Hindlimb muscle (tissue), 1 donor: Measurements from ENCODE around the gene HTRA2. TPM values are rescaled to one million over a fixed set of nuclear protein-coding genes. Genes with fewer than 3 reads are reported as not detected.
"Not testable (repeated sequence)": the region's sequence is repeated elsewhere in the genome, so short reads cannot be mapped to it uniquely, and the experiment has no call there.

Experiments
- DNase-seq: peaks from one replicate; pipeline ENCODE4 v3.0.0-alpha.2; 2013
- polyA plus RNA-seq: library from polyadenylated mRNA; unstranded; fragments of 120-200 nt; gene quantifications from one replicate; pipeline ENCODE4 v1.2.1, GENCODE V29; 2013; ENCODE audit not compliant: insufficient read length

The HTRA2 gene
- polyA plus RNA-seq, 1 donor = 32.9 TPM

DNA sequence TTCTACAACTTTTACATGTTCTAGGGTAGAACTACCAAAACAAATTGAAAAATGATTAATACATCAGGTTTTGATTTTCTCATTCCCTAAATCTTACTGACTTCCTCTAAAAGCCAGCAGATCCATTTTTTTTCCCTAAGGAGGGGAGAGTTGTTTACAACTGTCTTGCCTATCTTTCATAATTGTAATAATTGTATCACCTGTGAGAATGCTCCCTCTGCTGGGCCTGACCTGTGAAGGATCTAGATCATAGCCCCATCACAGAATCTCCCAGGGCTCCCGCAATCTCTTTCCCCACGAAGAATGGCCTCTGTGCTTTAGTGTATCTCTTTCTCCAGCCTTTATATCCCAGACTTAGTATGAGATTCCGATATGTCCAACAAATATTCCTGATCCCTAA lies 14.9 kb downstream of the HTRA2 start:
- no peak for DNase-seq

DNA sequence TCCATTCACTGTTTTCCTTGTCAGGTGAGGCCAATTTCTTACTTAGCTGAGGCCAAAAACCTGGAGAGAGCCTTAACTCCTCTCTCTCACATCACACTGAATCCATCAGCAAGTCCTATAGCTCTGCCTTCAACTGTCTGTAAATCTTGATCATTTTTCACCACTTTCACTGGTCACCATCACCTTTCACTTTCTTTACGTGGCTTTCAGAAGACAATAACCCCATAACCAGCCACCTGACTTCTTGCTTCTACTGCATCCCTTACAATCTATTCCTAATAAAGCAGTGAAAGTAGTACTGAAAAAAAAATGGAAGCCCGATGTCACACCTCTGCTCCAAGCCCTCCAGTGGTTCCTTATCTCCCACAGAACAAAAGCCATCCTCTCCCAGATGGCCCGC lies 16.3 kb downstream of the HTRA2 start:
- DNase-seq = no peak

DNA sequence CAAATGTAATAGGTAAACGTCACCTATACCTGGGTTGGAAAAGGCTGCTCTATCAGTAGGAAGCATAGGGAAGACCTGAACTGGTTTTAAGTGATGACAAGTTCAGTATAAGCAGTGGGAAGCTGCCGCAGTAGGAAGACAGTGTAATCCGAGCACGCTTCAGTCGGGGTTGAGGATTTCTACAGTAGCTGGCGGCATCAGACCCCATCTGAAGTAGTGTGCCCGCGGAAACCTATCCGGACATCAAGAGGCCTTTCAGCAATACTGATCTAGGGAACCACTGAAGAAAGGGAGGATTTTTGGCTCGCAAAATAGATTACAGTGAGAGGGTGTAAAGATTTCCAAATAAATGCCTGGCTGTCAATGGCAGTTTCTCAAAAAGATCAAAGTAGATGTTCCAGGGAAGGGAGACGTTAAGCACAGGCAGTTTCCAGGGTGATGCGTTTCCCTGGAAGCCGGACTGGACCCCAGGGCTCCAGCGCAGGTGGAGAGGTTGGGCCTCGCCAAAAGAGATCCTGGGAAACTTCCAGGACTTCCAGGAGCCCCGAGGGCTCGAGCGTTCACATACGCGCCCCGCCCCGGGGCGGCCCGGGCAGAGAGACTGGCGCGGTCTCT lies 18.7 kb downstream of the HTRA2 start:
- no peak for DNase-seq

DNA sequence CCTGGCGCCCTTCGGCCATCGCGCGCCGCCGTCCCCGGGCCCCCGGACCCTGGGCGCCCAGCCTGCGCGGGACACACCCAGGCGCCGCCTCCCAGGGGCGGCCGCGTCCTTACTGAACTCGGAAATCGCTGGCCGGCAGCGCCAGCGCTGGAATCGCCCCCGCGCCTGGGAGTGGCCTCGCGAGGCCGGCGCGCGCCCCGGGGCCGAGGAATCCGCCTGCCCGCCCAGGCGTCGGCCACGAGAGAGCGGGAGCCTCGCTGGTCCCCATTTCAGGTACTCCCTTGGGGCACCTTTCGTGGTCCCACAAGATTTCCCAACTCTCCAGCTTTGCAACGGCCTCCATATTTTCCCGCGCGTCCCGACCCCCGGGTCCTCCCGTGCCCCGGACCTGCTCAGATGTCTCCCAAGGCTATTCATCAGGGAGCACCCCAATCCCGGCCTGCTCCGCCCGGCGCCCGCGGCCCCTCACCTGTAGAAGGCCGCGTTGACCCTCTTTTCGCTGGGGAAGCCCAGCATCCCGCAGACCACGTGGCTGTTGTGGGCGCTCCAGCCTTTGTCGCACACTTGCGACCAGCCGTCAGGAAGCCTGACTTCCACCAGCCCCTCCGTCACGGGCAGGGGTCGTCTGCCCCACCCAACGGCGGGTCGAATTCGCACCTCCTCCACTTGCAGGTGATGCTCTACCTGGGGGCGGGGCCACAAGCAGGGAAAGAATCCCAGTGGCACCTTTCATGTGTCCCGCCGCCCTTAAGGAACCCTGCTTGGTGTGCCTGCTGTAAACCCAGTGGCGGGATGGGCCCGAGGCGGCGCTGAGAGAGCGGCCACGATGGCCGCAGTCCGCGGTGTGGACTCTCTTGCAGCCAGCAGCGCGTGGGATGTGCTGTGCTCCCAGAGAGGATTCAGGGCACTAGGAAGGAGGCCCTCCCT lies 19.4 kb downstream of the HTRA2 start:
- peak; percentile 77 for DNase-seq

DNA sequence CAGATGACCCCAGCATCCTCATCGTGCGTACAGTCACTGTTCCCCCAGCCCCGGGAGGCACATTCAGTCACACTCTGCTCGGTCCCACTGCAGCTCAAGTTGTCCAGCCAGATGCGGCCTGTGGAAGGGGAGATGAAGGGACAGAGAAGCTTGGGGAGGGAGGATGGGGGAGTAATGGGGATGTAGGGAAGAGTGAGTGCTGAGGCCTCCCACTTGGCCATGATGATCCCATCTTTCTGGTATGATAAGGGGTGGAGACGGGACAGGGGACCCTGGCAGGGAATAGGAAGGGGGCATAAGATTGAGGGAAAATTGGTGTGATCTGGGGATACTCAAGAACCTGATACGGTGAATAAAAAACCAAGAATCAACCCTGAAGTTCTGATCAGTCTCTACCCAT lies 20.5 kb downstream of the HTRA2 start:
- no peak for DNase-seq

DNA sequence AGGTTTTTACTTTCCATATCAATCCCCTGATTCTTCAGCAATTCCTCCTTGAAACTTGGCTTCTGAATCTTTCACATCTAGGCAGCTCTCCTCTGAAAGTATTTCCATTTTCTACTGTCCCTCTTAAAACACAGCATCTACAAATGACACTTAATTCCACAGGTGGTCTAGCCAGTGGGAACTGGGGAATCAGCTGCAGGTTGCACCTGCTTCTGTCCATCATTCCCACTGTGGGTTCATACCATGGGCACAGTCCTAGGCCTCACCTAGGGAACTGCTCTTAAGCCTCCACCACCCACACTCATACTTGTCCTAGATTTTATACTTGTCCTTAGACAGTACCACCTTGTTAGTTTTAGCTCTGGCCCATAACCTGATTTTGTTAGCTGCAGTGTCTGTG lies 21.8 kb downstream of the HTRA2 start:
- no peak for DNase-seq

DNA sequence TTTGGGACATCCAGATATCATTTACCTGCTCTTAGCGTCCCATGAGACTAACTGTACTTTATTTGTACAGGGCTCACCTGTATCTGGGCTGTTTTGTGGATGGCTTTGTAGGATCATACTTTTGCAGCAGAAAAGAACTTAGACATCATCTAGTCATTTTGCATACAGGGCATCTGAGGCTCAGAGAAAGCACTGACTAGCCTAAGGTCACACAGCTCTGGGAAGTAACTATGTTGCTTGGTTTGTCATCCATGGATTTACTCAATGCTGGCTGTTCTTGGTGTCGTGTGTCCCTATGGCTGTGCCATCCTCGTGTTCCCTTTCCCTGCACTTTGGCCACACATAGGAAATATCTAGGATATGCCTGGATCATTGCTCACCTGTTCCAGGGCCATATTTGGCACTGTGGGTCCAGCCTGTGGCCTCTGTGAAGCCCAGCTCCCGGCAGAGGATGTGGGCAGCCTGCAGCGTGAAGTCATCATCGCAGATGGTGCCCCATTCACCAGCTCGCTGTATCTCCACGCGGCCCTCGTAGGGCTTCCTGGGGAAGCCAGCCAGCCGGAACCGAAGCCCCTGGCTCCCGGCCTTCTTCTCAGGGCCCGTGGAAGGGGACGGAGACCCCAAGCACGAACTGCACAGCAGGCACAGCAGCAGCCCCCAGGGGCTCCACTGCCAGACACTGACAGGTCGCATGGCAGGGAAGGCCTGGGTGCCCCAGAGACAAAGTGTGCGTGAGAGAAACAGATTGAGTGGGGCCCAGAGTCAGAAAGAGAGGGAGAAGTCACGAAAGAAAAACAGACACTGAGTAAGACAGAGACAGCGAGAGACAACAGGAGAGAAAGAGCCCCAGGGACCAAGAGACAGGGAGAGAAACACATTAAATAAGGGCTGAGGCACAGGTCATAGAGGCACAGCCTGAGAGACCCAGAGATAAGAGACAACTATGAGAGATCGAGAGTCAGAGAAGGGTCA lies 22.5 kb downstream of the HTRA2 start:
- DNase-seq = no peak

DNA sequence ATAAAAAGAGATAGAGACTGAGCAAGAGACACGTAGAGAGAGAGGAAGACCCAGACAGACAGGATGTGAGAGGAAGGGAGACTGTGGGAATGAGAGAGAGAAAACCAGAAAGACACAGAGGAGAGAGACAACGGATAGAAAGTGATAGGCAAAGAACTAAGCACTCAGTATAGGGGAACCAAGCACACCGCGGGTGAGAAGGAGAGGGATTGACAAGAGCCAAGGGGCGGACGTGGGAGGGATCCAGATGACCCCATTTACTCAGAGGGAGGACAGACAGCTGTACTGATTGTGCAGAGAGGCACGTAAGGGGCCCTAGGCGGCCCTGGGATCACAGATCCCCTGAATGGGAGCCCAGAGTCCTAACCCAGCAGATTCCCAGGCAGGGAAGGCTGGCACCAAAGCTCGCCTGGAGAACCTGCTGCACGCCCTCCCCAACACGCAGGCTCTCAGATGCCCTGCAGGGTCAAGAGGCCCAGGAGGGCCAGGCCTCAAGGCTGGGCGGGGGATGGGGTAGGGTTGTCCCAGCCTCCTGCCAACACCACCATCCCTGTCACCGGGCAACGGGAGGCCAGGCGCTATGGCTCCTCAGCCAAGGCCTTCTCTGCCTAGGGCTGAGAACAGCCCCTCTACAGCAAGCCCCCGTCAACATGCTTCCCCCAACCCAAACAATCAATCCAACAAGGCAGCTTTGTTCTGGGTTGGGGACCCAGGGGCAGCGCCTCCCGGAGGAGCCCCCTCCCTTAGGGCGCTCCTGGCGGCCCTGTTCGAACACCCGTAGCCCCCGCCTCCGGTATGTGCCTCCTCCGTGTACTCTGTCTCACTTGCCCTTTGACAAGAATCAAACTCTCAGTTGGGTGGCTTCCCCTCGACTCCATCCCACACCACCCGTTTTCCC lies 23.4 kb downstream of the HTRA2 start:
- DNase-seq = no peak

DNA sequence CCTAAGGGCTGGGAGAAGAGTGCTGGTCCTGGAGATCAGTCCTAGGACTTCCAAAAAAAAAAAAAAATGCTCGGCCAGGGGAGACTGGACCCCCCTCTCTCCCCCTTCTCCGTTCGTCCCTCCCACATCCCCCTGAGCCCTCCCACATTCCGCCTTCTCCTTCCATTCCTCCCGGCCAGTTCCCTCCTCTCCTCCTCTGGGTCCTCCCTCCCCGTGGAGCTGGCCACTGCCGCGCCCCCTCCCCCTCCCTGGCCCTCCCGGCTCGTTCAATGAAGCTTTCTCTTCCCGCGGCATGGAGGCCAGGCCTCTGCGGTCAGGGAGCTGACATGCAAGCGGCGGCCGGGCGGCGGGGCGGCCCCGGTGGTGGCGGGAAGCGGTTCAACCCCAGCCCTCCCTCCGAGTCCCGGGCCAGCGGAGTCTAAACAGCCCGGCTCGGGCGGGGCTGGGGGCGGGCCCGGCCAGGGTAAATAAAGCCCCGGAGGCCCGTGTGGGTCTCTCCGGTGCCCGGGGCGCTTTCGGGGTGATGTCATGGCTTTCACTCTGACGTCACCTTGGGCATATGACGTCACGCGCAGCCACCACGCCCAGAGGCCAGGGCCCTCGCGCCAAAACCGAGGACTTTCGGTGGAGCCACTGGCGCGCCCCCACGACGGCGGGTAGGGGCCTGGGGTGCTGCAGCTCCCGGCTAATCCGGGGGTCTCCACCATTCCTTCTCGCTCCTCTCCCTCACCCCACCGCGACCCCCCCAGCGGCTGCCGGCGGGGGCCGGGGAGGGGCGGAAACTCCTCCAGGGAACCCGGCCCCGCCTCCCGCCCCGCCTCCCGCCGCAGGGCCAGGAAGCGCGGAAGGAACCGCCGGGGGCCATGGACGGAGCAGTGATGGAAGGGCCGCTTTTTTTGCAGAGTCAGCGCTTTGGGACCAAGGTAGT lies 24.4 kb downstream of the HTRA2 start, which contains the start of the genes DOK1 and LOXL3:
Gene DOK1, plus strand, starts transcription at position 829 of the 928 bp plus-strand sequence. Its CDS starts 35 bp downstream, at position 864.
Gene LOXL3, minus strand, starts transcription at position 51 of the 928 bp plus-strand sequence. CDS start 1,308 bp downstream, outside the sequence.
- peak; percentile 88 for DNase-seq

DNA sequence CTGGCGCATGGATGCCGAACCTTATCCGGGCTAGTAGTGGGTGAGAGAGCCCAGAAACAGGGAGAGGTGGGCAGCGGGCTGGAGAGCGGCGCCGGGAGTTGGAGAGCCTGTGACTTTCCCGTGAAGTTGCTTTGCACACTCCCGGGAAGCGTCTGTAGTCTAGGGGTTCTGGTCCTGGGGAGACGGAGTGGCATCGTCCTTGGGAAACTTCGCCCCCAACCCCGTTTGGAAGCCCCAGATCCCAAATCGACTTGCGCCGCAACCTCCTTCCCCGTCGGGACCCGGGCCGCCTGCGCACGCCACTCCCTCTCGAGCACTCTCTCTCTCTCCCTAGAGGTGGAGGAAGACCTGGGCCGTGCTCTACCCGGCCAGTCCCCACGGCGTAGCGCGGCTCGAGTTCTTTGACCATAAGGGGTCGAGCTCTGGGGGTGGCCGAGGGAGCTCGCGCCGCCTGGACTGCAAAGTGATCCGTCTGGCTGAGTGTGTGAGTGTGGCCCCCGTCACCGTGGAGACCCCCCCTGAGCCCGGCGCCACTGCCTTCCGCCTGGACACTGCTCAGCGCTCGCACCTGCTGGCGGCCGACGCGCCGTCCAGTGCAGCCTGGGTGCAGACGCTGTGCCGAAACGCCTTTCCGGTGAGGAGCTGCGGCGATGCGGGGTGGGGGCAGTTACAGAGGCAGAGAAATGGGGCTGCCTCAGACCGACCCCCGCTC lies 25.2 kb downstream of the HTRA2 start:
- no peak for DNase-seq

DNA sequence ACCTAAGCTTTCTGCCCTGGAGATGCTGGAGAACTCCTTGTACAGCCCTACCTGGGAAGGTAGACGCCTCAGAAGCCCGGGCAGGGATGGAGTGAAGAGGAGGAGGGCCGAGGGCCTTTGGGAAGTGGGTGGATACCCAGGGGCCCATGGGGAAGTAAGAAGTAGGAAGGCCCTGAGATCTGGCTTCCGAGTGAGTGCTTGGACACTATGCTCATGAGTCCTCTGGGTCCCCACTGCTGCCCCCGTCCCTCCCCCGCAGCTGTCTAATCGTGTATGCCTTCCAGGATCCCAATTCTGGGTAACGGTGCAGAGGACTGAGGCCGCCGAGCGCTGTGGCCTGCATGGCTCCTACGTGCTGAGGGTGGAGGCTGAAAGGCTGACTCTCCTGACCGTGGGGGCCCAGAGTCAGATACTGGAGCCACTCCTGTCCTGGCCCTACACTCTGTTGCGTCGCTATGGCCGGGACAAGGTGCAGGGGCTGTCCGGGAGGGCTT lies 25.9 kb downstream of the HTRA2 start:
- no peak for DNase-seq

DNA sequence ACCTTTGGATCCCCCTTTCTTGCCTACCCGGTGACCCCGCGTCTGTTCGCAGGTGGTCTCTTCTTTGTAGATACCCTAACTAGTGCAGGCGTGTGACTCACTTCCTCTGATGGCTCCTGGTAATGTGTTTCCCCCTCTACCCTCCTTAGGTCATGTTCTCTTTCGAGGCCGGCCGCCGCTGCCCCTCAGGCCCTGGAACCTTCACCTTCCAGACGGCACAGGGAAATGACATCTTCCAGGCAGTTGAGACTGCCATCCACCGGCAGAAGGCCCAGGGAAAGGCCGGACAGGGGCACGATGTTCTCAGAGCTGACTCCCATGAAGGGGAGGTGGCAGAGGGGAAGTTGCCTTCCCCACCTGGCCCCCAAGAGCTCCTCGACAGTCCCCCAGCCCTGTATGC lies 26.4 kb downstream of the HTRA2 start:
- no peak for DNase-seq

DNA sequence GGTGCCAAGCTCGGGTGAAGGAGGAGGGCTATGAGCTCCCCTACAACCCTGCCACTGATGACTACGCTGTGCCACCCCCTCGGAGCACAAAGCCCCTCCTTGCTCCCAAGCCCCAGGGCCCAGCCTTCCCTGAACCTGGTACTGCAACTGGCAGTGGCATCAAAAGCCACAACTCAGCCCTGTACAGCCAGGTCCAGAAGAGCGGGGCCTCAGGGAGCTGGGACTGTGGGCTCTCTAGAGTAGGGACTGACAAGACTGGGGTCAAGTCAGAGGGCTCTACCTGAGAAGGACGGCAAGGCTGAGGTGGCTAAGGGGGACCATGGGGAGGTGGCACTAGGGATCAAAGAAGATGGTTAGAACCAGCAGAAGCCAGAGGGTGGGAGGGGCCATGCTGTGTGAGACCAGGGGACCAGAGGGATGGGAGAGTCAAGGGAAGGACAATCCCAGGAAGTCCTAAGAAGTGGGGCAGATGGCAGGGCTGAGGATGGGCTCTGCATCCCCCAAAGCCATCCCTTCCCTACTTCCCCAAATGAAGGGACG lies 27.2 kb downstream of the HTRA2 start:
- no peak for DNase-seq

DNA sequence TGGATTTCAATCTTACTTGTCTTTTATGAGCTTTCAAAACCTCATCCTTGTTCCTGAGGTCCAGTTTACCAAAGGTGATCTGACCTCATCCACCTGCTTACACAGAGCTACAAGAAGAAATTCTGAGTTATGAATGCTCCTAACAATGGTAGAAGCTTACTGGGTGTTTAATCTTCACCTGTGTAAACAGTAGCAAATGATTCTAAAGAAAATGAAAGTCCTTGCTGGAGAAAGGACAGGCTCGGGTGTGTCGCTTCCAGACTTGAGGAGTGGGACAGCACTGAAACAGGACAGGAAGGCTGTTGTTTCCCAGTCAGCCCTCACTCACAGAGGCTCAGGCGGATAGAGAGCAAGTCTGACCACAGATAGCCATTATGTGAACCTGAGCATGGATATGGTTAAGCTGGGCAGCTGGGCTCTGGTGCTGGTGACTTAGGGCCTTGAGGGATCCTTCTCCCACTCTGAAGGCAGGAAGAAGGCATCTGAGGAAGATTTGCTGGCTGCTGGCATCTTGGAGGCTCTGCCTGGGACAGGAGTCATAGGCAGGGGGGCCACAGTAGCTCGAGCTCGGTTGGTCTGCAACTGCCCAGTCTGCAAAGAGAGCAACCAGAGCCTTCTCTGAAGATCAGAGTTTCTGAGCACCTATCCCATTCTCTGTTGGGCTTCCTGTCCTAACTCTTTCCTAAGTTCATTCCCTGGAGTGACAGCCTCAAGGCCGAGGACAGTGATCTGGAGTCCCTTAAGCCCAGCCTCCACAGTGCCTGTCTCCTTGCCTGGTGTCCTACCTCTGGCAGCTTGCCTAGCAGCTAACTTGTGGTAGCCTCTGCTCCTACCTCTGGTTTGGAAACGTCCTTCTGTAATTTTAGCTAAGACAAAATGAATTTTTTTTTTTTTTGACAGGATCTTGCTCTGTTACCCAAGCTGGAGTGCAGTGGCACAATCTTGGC lies 28.8 kb downstream of the HTRA2 start:
- no peak for DNase-seq

DNA sequence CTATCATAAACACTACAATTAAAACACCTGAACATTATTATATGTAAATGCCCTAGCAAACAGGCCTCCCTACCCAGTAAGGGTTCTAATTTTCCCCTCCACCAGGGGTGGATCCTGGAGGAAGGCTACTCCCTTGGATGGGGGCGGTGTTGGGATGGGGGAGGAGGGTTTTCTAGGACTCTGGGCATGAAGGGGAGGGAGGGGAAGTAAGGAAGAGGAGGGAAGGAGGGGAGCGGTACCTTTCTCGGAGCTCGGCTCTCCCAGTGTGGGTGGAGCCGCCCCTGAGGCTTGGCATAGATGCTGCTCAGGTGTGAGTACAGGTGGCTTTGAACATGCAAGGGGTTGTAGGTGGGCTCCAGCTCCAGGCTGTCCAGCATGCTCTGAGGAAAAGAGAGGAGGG lies 30.2 kb downstream of the HTRA2 start:
- no peak for DNase-seq

DNA sequence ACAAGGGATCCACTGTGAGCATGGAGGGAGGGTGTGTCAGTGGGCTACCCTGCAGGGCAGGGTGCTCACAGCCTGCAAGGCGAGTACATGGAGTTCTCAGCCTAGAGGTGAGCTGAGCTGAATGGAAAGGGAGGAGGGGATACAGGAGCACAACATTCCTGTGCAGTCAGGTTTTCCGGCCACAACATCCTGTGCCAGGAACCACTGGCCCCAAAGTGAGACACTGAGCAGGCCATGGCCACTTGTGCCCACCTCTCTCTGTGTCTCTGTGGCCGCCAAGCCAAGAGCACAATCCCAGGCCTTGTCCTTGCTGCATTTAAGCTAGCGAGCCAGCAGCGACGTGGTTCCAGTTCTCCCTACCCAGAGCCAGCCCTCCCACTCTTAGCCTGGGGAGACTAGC lies 30.9 kb downstream of the HTRA2 start:
- DNase-seq = no peak

DNA sequence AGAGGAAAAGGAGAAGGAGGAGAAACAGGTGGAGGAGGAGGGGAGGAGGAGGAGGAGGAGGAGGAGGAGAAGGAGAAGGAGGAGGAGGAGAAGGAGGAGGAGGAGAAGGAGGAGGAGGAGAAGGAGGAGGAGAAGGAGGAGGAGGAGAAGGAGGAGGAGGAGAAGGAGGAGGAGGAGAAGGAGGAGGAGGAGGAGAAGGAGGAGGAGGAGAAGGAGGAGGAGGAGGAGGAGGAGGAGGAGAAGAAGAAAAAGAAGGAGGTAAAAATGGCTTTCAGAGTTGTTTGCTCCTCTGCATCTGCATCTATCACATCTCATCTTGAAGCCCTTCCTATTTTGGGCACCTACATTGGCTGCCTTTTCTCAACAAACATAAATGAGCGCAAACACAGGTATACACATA lies 31.3 kb downstream of the HTRA2 start:
- DNase-seq = not testable (repeated sequence)
